Activated T-helper 2 cell treated with anti-CD3 and anti-CD28 coated beads, Interferon-gamma antibody, Interleukin-2, Interleukin-4, amounts not matched to agents 10 μg/mL and 5 μg/mL and 100 μg/mL, durations not matched to agents 14 hours and 24 hours and 36 hours (primary cell): Measurements from ENCODE around the gene TBCE. TPM values are rescaled to one million over a fixed set of nuclear protein-coding genes. Genes with fewer than 3 reads are reported as not detected.
"Not testable (repeated sequence)": the region's sequence is repeated elsewhere in the genome, so short reads cannot be mapped to it uniquely, and the experiment has no call there.

Experiments
- DNase-seq: peaks from one replicate; pipeline ENCODE4 v3.0.0; 2021; ENCODE audit warnings: low spot score
- H3K27ac Mint-ChIP-seq: one replicate; pipeline ENCODE4 v1.8.0; 2021; ENCODE audit warnings: mixed read lengths
- H3K27me3 Mint-ChIP-seq: one replicate; pipeline ENCODE4 v1.8.0; 2021; ENCODE audit warnings: low read depth, mixed read lengths
- H3K36me3 Mint-ChIP-seq: one replicate; pipeline ENCODE4 v1.8.0; 2021; ENCODE audit warnings: low read depth, mixed read lengths
- H3K4me1 Mint-ChIP-seq: one replicate; pipeline ENCODE4 v1.8.0; 2021; ENCODE audit warnings: low read depth, mixed read lengths
- H3K4me3 Mint-ChIP-seq: one replicate; pipeline ENCODE4 v1.8.0; 2021; ENCODE audit warnings: low read depth, mild to moderate bottlenecking, moderate library complexity, mixed read lengths
- H3K9me3 Mint-ChIP-seq: one replicate; pipeline ENCODE4 v1.8.0; 2021; ENCODE audit warnings: mixed read lengths
- intact Hi-C: fragments of 100-400 bp; cut with micrococcal nuclease; formaldehyde crosslinking; loops from one replicate; pipeline ENCODE4 v1.15.1; 2023
- total RNA-seq: library from RNA; stranded (reverse); gene quantifications from 2 replicates; pipeline ENCODE4 v1.2.3, GENCODE V29; 2022

Gene TBCE
- total RNA-seq, 1 donor from 2014 or later, result 28.2 TPM

- DNase-seq, result no peak
Observed at GRCh38 chr1:235450886-235451483, 83.8 kb downstream of the TBCE start.

GRCh38 chr1:235454021-235454420 lies 86.8 kb downstream of the TBCE start:
- Mint-ChIP-seq H3K27me3 (no peaks in the 10 kb centered on the region), H3K9me3 (no peaks in the 10 kb centered on the region), H3K27ac (no peak overlapping the region), H3K4me3 (no peak overlapping the region), H3K4me1 (no peaks in the 10 kb centered on the region), H3K36me3 (peaks cover 24% of the 10 kb centered on the region)
- DNase-seq, result no peak
- intact Hi-C loops, result no loop called here

More at GRCh38 chr1:235450886-235451483, 83.8 kb downstream of the TBCE start:
- Mint-ChIP-seq H3K9me3 (no peaks in the 10 kb centered on the region), H3K4me3 (no peak overlapping the region), H3K4me1 (no peaks in the 10 kb centered on the region), H3K27me3 (no peaks in the 10 kb centered on the region), H3K36me3 (peaks cover 33% of the 10 kb centered on the region), H3K27ac (no peak overlapping the region)
- intact Hi-C loops, result no loop called here

- H3K9me3 Mint-ChIP-seq, result no peaks in the 10 kb centered on the region
- no peaks in the 10 kb centered on the region for H3K27me3 Mint-ChIP-seq
- H3K4me1 Mint-ChIP-seq, result no peaks in the 10 kb centered on the region
- no peak overlapping the region for H3K27ac Mint-ChIP-seq
- no peak for DNase-seq
- intact Hi-C loops, result no loop called here
- H3K4me3 Mint-ChIP-seq, result no peak overlapping the region
- H3K36me3 Mint-ChIP-seq, result peaks cover 16% of the 10 kb centered on the region
Observed at GRCh38 chr1:235455097-235455496, 87.9 kb downstream of the TBCE start.

DNA sequence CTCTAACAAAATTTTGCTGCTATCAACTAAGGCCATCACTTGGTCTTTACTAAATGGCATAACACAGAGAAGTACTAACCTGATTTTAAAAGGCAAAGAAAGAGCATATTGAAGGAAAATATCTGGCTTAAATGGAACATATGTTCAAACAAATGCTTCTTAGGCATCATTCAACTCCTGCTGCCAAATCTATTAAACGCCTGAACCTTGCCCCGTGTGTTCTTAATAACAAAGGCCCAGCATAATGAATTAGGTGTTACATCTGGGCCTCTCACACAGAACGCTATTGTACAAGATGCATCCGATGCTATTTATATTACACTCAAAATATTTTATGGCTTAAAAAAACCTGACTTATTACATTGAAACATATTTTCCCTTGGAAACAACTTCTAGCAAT lies 88.6 kb downstream of the TBCE start:
- Mint-ChIP-seq H3K27me3 (no peaks in the 10 kb centered on the region), H3K9me3 (no peaks in the 10 kb centered on the region), H3K4me3 (no peak overlapping the region), H3K4me1 (no peaks in the 10 kb centered on the region), H3K27ac (no peak overlapping the region), H3K36me3 (peaks cover 9% of the 10 kb centered on the region)
- no peak for DNase-seq
- intact Hi-C loops, result no loop called here

GRCh38 chr1:235457856-235458255 lies 90.6 kb downstream of the TBCE start:
- H3K4me3 Mint-ChIP-seq, H3K36me3 Mint-ChIP-seq, H3K4me1 Mint-ChIP-seq, intact Hi-C loops, H3K27me3 Mint-ChIP-seq, H3K9me3 Mint-ChIP-seq, H3K27ac Mint-ChIP-seq, DNase-seq: not testable (repeated sequence)

DNA sequence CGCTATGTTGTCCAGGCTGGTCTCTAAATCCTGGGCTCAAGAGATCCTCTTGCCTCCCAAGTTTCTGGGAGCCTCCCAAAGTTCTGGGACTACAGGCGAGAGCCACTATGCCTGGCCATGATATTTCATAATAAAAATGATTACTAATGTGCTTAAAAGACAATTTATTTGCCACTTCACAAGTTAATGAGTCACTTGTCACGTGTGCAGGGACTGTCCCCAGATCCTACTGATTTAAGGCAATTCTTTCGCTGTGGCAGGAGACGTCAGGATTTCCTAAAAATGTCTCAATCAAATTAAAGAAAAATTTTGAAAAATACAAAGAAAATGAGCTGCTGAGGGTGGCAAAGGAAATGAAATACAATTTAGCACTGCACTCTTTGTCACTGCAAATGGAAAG lies 93.5 kb downstream of the TBCE start:
- Mint-ChIP-seq H3K4me3 (no peak overlapping the region), H3K36me3 (peaks cover 20% of the 10 kb centered on the region), H3K9me3 (no peaks in the 10 kb centered on the region), H3K27ac (no peak overlapping the region), H3K4me1 (peaks cover 12% of the 10 kb centered on the region), H3K27me3 (no peaks in the 10 kb centered on the region)
- intact Hi-C loops, result no loop called here
- DNase-seq, result no peak

DNA sequence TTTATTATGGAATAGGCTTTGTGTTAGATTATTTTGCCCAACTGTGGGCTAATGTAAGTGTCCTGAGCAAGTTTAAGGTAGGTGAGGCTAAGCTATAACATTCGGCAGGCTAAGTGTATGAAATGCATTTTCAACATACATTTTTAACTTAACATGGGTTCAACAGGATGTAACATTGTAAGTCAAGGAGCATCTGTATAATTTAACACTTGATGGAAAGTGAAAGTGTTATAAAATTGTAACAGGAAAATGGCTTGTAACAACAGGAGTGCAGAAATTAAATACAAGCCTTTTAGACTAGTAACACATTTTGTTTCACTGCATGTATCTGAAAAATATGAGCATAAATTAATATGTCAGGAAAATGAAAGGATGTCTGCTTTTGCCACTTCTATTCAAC lies 94.7 kb downstream of the TBCE start:
- intact Hi-C loops, result no loop called here
- Mint-ChIP-seq H3K9me3 (no peaks in the 10 kb centered on the region), H3K36me3 (peaks cover 20% of the 10 kb centered on the region), H3K4me1 (peaks cover 12% of the 10 kb centered on the region), H3K27me3 (no peaks in the 10 kb centered on the region), H3K4me3 (no peak overlapping the region), H3K27ac (no peak overlapping the region)
- DNase-seq, result no peak

DNA sequence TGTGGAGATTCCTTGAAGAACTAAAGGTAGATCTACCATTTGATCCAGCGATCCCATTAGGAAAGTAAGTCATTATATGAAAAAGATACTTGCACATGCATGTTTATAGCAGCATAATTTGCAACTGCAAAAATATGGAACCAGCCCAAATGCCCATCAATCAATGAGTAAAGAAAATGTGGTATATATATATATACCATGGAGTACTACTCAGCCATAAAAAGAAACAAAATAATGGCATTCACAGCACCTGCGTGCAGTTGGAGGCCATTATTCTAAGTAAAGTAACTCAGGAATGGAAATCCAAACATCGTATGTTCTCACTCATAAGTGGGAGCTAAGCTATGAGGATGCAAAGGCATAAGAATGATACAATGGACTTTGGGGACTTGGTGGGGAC lies 95.6 kb downstream of the TBCE start:
- not testable (repeated sequence) for H3K4me3 Mint-ChIP-seq
- H3K4me1 Mint-ChIP-seq, result peaks cover 12% of the 10 kb centered on the region
- peaks cover 20% of the 10 kb centered on the region for H3K36me3 Mint-ChIP-seq

DNA sequence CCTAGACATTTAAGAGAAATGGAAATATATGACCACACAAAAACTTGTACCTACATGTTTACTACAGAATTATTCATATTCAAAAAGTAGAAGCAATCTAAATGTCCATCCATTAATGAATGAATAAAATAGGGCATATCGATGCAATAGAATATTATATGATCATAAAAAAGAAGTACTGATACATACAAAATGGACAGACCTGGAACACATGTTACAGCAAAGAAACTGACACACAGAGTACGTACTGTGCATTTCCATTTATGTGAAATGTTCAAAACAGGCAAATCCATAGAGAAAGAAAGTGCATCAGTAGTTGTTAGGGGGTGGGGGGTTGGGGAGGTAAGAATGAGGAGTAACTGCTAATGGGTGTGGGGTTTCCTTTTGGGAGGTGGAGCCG lies 97.8 kb downstream of the TBCE start:
- intact Hi-C loops, result no loop called here
- H3K4me3 Mint-ChIP-seq, result no peak overlapping the region
- H3K27ac Mint-ChIP-seq, result no peak overlapping the region
- no peaks in the 10 kb centered on the region for H3K27me3 Mint-ChIP-seq
- H3K36me3 Mint-ChIP-seq, result peaks cover 28% of the 10 kb centered on the region
- peaks cover 14% of the 10 kb centered on the region for H3K4me1 Mint-ChIP-seq
- no peaks in the 10 kb centered on the region for H3K9me3 Mint-ChIP-seq
- DNase-seq, result no peak

More for the DNA sequence above, 95.6 kb downstream of the TBCE start:
- intact Hi-C loops, H3K27ac Mint-ChIP-seq, DNase-seq, H3K27me3 Mint-ChIP-seq, H3K9me3 Mint-ChIP-seq: not testable (repeated sequence)

DNA sequence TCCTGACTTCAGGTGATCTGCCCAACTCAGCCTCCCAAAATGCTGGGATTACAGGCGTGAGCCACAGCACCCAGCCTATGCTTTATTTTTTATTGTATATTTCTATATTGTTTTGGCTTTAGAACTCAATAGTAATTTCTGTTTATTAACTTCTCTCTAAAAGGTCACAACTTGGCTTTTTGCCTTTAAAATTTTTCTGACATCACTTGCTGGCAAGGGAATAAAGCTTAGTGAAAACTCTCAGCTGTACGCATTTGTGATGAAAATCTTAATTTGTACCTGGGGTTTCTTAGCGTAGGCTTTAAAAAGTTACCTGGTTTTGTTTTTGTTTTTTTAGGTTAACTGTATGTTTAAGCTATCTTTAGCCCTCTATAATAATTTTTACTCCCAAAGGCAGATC lies 100.8 kb downstream of the TBCE start:
- no peak overlapping the region for H3K4me3 Mint-ChIP-seq
- no peak for DNase-seq
- H3K27me3 Mint-ChIP-seq, result no peaks in the 10 kb centered on the region
- H3K36me3 Mint-ChIP-seq, result peaks cover 31% of the 10 kb centered on the region
- no peak overlapping the region for H3K27ac Mint-ChIP-seq
- intact Hi-C loops, result no loop called here
- H3K9me3 Mint-ChIP-seq, result no peaks in the 10 kb centered on the region
- H3K4me1 Mint-ChIP-seq, result peaks cover 5% of the 10 kb centered on the region

GRCh38 chr1:235468970-235469369 lies 101.7 kb downstream of the TBCE start:
- no peaks in the 10 kb centered on the region for H3K9me3 Mint-ChIP-seq
- H3K36me3 Mint-ChIP-seq, result peaks cover 28% of the 10 kb centered on the region
- no peaks in the 10 kb centered on the region for H3K27me3 Mint-ChIP-seq
- no peak overlapping the region for H3K4me3 Mint-ChIP-seq
- H3K4me1 Mint-ChIP-seq, result peaks cover 5% of the 10 kb centered on the region
- DNase-seq, result no peak
- H3K27ac Mint-ChIP-seq, result no peak overlapping the region
- intact Hi-C loops, result no loop called here

DNA sequence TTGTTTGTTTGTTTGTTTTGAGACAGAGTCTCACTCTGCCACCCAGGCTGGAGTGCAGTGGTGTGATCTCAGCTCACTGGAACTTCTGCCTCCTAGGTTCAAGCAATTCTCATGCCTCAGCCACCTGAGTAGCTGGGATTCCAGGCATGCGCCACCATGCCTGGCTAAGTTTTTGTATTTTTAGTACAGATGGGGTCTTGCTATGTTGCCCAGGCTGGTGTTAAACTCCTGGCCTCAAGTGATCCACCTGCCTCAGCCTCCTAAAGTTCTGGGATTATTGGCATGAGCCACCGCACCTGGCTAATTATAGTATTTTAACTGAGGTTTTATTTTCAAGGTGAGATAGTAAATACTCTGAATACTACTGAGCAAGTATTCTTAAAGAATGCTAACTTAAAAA lies 102.7 kb downstream of the TBCE start:
- DNase-seq, H3K27me3 Mint-ChIP-seq, intact Hi-C loops: not testable (repeated sequence)

GRCh38 chr1:235470741-235471439 lies 103.7 kb downstream of the TBCE start:
- intact Hi-C loops, result no loop called here
- Mint-ChIP-seq H3K4me3 (no peak overlapping the region), H3K4me1 (peaks cover 4% of the 10 kb centered on the region), H3K9me3 (no peaks in the 10 kb centered on the region), H3K36me3 (peaks cover 14% of the 10 kb centered on the region), H3K27ac (no peak overlapping the region), H3K27me3 (no peaks in the 10 kb centered on the region)
- DNase-seq, result no peak

More for the DNA sequence above, 102.7 kb downstream of the TBCE start:
- not testable (repeated sequence) for H3K4me1 Mint-ChIP-seq, H3K27ac Mint-ChIP-seq, H3K4me3 Mint-ChIP-seq, H3K9me3 Mint-ChIP-seq
- H3K36me3 Mint-ChIP-seq, result peaks cover 18% of the 10 kb centered on the region
